GM19452 (cell line): ENCODE data around the gene ELK4.
A peak's percentile ranks its signal among the peaks of the same experiment; 100 is the strongest.
"Not testable (repeated sequence)": the region's sequence is repeated elsewhere in the genome, so short reads cannot be mapped to it uniquely, and the experiment has no call there.

Source experiments
- ATAC-seq: cut with Tn5 transposase; IDR thresholded peaks from one replicate; pipeline ENCODE4 v1.9.1; 2021; ENCODE audit not compliant: unreplicated experiment

The ELK4 gene

DNA sequence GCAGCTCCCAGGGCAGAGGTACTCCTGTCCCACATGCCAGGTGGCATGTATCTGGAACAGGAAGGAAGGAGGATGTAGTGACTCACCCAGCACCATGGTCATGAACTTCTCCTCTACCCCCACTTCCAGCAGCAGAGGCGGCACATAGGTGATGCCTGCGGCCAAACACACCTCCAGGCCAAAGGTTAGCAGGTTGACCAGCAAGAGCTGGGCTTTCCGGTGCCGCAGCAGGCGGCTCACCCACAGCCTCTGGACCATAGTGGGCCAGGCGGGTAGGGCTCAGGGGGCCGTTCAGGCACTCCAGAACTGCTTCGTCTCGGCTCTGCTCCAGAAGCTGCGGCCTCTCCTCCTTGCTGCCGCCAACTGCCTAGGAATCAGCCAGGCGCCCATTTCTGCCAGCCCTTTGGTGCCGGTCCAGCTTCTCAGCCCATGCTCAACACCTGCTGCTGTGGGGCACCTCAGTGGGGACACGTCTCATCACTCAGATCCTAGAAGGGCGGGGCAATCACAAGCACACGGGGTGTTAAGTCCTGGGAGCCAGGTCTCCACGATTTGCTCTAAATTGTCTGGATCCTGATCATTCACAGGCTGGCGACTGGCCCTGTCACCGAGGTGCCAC, 32.7 kb upstream of the ELK4 start:
- no peak for ATAC-seq

- no peak for ATAC-seq
Observed at GRCh38 chr1:205663286-205663936, 31.6 kb upstream of the ELK4 start.

DNA sequence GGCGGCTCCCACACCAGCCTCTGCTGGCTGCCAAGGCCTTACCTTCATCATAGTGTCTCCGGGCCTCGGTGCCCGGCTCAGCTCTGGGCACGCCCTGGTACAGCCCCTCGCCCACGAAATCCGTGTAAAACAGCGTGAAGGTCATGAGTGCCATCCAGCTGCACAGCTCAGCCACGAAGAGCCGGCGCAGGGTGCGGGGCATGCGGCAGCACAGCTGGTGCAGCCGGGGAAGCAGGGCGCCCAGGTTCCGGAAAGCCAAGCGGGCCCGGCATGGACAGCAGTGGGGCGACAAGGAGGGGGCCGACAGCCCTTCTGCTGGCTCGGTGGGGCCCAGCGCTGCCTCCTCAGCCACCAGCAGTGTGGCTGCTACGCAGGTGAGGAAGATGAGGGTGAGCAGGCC, 31.0 kb upstream of the ELK4 start:
- no peak for ATAC-seq

- no peak for ATAC-seq
Observed at GRCh38 chr1:205662135-205662738, 30.4 kb upstream of the ELK4 start.

DNA sequence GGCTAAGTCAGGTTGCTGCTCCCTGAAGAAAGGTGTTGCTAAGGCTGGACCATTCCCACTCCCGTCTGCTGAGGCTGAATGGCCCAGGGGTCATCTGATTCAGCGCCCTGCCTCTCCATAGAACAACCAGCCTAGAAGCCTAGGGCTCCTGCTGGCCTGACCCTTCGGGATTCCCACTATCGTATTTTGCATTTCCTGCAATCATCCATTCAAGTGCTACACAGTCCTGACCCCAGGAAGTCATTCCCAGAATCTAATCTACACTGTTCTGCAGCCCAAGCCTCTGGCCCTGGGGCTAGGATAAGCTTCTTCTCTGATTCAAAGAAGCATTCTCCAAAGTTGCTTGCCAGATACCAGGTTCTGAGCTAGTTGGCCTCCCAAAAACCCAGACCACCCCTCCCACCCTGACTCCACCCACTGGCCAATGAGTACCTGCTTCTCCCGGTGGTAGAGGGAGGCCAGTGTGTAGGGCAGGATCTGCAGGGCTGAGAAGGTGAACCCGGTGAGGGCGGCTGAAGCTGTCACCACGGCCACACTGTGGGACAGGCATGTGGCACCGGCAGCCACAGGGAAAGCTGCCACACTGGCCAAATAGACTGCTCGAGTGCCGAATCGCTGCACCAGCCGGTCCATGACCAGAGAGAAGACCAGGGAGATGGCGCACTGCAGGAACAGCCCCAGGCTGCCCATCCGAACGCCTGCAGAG, 29.8 kb upstream of the ELK4 start:
- ATAC-seq, result no peak

DNA sequence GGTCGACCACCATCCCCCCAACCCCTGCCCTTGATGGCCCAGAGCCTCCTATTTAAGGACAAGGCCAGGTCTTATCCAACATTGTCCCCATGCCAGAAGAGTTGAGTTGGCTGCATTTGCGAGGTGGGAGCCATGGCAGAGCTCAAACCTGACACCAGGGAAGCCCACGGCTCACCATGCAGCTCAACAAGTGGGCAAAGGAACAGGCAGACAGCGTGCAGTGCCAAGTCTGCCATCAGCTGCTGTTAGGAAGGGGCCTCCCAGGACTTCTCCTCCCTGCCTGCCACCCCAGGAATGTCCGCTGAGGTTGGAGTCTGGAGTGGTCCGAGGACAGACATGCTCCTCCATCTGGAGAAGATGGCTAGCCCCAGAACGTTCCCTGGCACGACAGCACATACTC, 28.6 kb upstream of the ELK4 start:
- no peak for ATAC-seq

- ATAC-seq, result peak; percentile 85
Observed at GRCh38 chr1:205658943-205659581, 27.3 kb upstream of the ELK4 start.

GRCh38 chr1:205656236-205656635, 24.4 kb upstream of the ELK4 start:
- ATAC-seq, result no peak

DNA sequence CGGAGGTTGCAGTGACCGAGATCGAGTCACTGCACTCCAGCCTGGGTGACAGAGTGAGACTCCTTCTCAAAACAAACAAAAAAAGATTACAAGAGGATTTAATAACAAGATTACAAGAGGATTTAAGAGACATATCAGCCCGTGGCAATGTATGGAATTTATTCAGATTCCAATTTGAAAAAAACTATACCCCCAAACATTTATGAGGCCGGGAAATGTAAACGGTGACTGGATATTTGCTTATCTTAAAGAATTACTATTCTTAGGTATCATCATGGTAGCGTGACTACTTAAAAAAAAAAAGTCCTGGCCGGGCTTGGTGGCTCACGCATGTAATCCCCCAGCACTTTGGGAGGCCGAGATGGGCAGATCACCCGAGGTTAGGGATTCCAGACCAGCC, 21.2 kb upstream of the ELK4 start:
- ATAC-seq, result no peak

- ATAC-seq, result no peak
Observed at GRCh38 chr1:205650241-205650640, 18.4 kb upstream of the ELK4 start.

GRCh38 chr1:205645519-205645918, 13.7 kb upstream of the ELK4 start:
- ATAC-seq, result no peak

- ATAC-seq, result no peak
Observed at GRCh38 chr1:205642679-205643307, 11.0 kb upstream of the ELK4 start.

DNA sequence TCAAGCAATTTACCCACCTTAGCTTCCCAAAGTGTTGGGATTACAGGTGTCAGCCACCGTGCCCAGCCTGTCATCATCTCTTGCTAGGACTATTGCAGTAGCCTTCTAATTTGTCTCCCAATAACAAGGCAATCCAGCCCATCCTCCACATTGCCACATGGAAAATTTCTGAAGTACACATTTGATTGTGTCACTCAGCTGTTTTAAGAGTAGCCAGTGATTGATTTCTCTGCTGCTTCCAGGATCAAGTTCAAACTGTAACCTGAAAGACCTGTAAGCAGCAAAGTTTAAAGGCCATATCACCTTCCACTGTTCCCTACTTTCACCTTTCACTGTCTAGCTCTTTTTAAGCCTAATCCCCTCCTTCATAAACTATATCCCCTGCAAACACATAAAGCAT, 7.8 kb upstream of the ELK4 start:
- ATAC-seq, result no peak

- no peak for ATAC-seq
Observed at GRCh38 chr1:205637854-205638468, 6.2 kb upstream of the ELK4 start.

- ATAC-seq, result no peak
Observed at GRCh38 chr1:205636732-205637131, 4.9 kb upstream of the ELK4 start.

DNA sequence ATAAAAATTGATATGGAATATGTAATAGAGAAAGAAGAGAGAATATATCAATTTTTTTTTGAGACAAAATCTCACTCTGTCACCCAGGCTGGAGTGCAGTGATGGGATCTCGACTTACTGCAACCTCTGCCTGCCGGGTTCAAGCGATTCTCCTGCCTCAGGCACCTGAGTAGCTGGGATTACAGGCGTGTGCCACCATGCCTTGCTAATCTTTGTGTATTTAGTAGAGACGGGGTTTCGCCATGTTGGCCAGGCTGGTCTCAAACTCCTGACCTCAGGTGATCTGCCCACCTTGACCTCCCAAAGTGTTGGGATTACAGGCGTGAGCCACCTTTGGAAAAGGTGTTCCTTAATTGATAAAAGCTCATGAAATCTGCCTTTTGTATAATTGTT, 4.3 kb upstream of the ELK4 start:
- ATAC-seq, result not testable (repeated sequence)

DNA sequence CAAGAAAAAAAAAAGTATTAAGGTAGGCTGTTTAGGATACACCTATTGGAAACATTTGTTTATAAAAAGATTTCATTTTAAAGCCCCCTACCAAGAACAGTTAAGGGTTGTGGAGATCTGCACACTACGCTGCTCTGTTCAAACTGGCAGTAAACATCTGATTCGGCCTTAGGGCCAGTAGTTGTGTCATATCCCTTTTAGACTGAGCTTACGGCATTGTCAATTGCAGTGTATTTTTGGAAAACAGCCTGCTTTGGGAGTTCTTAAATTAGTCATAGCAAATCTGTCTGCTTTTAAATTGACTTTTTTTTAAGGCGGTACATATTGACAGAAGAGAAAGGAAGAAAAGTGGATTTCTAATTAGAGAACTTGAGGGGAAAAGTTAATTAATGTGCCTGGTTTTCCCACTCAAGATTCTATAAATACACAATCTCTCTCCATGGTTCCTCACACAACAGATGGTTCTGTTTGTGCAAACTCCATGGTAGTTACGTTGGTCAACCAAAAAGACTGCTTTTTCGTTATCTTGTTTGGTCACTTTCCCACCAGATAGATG, 1.7 kb upstream of the ELK4 start:
- ATAC-seq, result no peak

DNA sequence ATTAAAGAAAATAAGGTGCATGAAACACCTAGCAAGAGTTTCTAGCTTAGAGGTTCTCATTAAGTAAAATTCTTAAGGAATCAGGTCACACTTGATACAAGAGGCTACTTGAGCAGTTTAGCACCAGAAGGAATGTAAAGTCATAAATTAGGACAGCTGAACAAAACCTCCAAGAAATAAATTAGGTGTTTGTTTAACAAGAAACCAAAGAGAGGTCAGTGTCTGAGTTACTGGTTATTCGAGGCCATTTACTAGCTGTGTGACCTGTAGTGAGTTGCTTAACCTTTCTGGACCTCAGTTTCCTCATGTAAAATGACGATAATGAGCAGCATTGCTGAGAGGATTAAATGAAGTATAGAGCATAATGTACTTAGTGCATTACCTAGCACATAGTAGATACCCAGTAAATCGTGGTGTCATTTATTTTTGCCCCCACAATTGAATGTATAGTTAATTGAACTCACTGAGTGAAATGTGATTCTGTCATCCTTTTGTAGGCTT, 908 bp upstream of the ELK4 start:
- no peak for ATAC-seq

GRCh38 chr1:205631010-205631767, 622 bp downstream of the ELK4 start:
- ATAC-seq, result peak; percentile 65

GRCh38 chr1:205630651-205631009, 1.2 kb downstream of the ELK4 start:
- no peak for ATAC-seq
